ENCODE measurements around the gene IL25. TPM values are rescaled to one million over a fixed set of nuclear protein-coding genes. Genes with fewer than 3 reads are reported as not detected.

IL25 gene
- total RNA-seq, 1 donor from 2014 or later: not detected

DNA sequence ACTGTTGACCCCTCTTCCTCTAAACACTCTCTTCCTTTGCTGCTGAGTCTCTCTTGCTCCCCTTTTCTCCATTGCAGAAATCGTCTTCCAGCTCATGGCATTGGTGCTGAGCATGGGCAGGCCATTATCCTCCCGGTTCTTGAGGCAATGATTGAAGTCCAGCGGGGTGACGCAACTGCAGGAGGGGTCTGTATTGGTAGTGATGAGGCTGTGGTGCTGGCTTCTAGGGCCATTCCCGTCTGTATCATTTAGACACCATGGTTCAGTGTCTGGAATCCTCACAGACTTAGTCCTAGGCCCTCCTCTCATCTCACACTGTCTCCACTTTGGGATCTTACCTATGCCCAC, 19.2 kb upstream of the IL25 start:
- no peaks in the 10 kb centered on the region for H3K9me3 Mint-ChIP-seq (ENCODE audit: unreplicated experiment)
- no peak for DNase-seq (ENCODE audit: low spot score)

DNA sequence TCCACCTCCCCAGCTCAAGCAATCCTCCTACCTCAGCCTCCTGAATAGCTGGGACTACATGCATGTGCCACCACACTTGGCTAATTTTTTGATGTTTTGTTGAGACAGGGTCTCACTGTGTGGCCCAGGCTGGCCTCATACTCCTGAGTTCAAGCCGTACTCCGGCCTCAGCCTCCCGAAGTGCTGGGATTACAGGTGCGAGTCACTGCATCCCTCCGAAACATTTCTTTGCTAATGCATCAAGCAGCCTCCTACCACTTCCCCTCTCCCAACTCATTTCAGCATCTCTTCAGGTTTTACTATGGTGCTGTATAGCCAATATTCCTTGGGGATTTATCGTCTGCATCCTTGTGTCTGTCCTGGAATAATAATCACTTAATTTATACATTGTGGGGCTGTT, 17.6 kb upstream of the IL25 start:
- Mint-ChIP-seq H3K4me3 (ENCODE audit: unreplicated experiment) (no peak overlapping the region), H3K4me1 (ENCODE audit: unreplicated experiment) (peaks cover 30% of the 10 kb centered on the region), H3K9me3 (ENCODE audit: unreplicated experiment) (no peaks in the 10 kb centered on the region), H3K36me3 (ENCODE audit: low read depth, unreplicated experiment) (peaks cover 30% of the 10 kb centered on the region), H3K27me3 (ENCODE audit: unreplicated experiment) (peaks cover 20% of the 10 kb centered on the region), H3K27ac (ENCODE audit: unreplicated experiment) (no peak overlapping the region)
- DNase-seq (ENCODE audit: low spot score): no peak
- TF ChIP-seq, protein P1, sequence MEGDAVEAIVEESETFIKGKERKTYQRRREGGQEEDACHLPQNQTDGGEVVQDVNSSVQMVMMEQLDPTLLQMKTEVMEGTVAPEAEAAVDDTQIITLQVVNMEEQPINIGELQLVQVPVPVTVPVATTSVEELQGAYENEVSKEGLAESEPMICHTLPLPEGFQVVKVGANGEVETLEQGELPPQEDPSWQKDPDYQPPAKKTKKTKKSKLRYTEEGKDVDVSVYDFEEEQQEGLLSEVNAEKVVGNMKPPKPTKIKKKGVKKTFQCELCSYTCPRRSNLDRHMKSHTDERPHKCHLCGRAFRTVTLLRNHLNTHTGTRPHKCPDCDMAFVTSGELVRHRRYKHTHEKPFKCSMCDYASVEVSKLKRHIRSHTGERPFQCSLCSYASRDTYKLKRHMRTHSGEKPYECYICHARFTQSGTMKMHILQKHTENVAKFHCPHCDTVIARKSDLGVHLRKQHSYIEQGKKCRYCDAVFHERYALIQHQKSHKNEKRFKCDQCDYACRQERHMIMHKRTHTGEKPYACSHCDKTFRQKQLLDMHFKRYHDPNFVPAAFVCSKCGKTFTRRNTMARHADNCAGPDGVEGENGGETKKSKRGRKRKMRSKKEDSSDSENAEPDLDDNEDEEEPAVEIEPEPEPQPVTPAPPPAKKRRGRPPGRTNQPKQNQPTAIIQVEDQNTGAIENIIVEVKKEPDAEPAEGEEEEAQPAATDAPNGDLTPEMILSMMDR (IDR thresholded peaks at IDR 0.05; ENCODE audit: unreplicated experiment): no peak

More for the DNA sequence above, 19.2 kb upstream of the IL25 start:
- Mint-ChIP-seq H3K4me3 (ENCODE audit: unreplicated experiment) (peak overlapping the region; percentile 88), H3K27me3 (ENCODE audit: unreplicated experiment) (peaks cover 20% of the 10 kb centered on the region), H3K27ac (ENCODE audit: unreplicated experiment) (no peak overlapping the region), H3K36me3 (ENCODE audit: low read depth, unreplicated experiment) (peaks cover 37% of the 10 kb centered on the region), H3K4me1 (ENCODE audit: unreplicated experiment) (peaks cover 25% of the 10 kb centered on the region)
- TF ChIP-seq, protein P1 (IDR thresholded peaks at IDR 0.05; ENCODE audit: unreplicated experiment): no peak

DNA sequence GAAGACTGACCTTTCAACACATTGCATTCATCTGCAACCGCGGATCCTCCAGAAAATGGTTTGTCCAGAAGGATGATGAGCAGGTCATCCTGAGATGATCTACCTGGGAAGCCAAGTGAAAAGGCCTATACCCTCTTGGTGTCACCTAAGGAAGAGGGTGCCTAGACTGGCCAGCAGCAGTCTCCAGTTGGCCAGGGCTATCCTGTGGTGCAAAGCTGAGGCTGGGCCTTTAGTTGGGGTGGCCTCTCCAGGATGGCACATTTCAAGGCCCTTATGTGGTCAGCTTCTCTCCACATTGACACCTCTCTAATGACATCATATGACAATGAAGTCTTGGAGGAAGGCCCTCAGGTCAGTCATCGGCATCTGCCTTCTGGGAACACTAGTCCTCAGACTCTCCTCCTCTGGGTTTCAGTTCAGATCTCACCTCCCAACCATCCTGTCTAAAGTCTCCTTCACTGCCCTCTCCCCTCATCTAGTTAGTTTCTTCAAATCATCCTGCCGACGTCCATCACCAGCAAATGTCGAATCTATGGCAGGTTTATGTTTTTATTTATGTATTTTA, 16.7 kb upstream of the IL25 start:
- no peak for DNase-seq (ENCODE audit: low spot score)
- peak overlapping the region; percentile 77 for H3K27ac Mint-ChIP-seq (ENCODE audit: unreplicated experiment)
- peaks cover 24% of the 10 kb centered on the region for H3K36me3 Mint-ChIP-seq (ENCODE audit: low read depth, unreplicated experiment)

DNA sequence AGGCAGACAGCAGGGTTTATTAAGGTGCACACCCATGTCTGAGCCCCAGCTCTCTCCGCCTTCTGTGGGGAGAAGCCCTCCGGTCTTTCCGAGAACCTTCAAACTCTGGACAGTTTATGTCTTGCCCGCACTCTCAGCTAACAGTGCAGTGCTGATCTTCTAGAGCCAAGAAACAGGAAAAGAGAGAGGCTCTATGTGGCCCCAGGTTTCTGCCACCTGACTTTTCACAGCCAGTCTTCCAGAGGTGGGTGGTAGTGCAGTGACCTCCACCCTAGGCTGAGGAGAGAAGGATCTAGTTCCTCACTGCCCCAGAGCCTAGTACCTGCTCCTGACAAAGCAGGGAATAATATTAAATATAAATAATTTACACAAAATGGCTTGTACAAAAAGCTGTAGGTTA, 15.9 kb upstream of the IL25 start:
- Mint-ChIP-seq H3K27ac (ENCODE audit: unreplicated experiment) (no peak overlapping the region), H3K4me3 (ENCODE audit: unreplicated experiment) (peak overlapping the region; percentile 11), H3K27me3 (ENCODE audit: unreplicated experiment) (peaks cover 13% of the 10 kb centered on the region), H3K4me1 (ENCODE audit: unreplicated experiment) (peaks cover 30% of the 10 kb centered on the region), H3K36me3 (ENCODE audit: low read depth, unreplicated experiment) (peaks cover 21% of the 10 kb centered on the region), H3K9me3 (ENCODE audit: unreplicated experiment) (no peaks in the 10 kb centered on the region)
- TF ChIP-seq, protein P1 (IDR thresholded peaks at IDR 0.05; ENCODE audit: unreplicated experiment): no peak
- DNase-seq (ENCODE audit: low spot score): no peak

More for the DNA sequence above, 16.7 kb upstream of the IL25 start:
- H3K4me3 Mint-ChIP-seq (ENCODE audit: unreplicated experiment): peak overlapping the region; percentile 44
- H3K27me3 Mint-ChIP-seq (ENCODE audit: unreplicated experiment): peaks cover 18% of the 10 kb centered on the region
- TF ChIP-seq, protein P1 (IDR thresholded peaks at IDR 0.05; ENCODE audit: unreplicated experiment): no peak
- no peaks in the 10 kb centered on the region for H3K9me3 Mint-ChIP-seq (ENCODE audit: unreplicated experiment)
- peaks cover 31% of the 10 kb centered on the region for H3K4me1 Mint-ChIP-seq (ENCODE audit: unreplicated experiment)

DNA sequence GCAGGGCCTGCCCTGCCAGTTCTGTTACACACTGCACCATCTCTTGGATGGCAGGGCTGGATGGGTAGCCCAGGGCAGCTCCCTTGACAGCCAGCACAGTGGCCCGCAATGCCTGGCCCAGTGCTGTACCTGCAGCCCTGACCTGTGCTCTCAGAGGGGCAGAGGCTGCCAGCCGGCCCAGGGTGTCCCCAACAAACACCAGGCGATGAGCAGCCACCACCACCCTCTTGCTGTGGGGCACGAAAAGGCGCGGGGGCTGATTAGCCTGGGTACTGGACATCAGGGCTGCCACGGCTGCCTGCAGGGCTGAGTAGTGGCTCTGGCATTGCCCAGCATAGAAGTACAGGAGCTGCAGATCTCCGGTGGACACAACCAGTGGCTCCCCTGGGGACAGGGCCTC, 15.3 kb upstream of the IL25 start:
- Mint-ChIP-seq H3K27me3 (ENCODE audit: unreplicated experiment) (peaks cover 13% of the 10 kb centered on the region), H3K36me3 (ENCODE audit: low read depth, unreplicated experiment) (peaks cover 21% of the 10 kb centered on the region), H3K4me1 (ENCODE audit: unreplicated experiment) (peaks cover 30% of the 10 kb centered on the region), H3K9me3 (ENCODE audit: unreplicated experiment) (no peaks in the 10 kb centered on the region), H3K27ac (ENCODE audit: unreplicated experiment) (no peak overlapping the region), H3K4me3 (ENCODE audit: unreplicated experiment) (no peak overlapping the region)
- DNase-seq (ENCODE audit: low spot score): no peak
- TF ChIP-seq, protein P1 (IDR thresholded peaks at IDR 0.05; ENCODE audit: unreplicated experiment): no peak
